GM19395 (cell line): ENCODE data around the gene COL5A3.
"Not testable (repeated sequence)": the region's sequence is repeated elsewhere in the genome, so short reads cannot be mapped to it uniquely, and the experiment has no call there.

Source experiments
- ATAC-seq: cut with Tn5 transposase; IDR thresholded peaks from one replicate; pipeline ENCODE4 v1.9.1; 2021; ENCODE audit warnings: mild to moderate bottlenecking, moderate library complexity; ENCODE audit not compliant: unreplicated experiment

The COL5A3 gene

GRCh38 chr19:10010247-10010691, at the start of gene COL5A3:
Gene COL5A3, minus strand, starts transcription at chr19:10010504. Its CDS starts 119 bp downstream, at chr19:10010385.
- no peak for ATAC-seq

DNA sequence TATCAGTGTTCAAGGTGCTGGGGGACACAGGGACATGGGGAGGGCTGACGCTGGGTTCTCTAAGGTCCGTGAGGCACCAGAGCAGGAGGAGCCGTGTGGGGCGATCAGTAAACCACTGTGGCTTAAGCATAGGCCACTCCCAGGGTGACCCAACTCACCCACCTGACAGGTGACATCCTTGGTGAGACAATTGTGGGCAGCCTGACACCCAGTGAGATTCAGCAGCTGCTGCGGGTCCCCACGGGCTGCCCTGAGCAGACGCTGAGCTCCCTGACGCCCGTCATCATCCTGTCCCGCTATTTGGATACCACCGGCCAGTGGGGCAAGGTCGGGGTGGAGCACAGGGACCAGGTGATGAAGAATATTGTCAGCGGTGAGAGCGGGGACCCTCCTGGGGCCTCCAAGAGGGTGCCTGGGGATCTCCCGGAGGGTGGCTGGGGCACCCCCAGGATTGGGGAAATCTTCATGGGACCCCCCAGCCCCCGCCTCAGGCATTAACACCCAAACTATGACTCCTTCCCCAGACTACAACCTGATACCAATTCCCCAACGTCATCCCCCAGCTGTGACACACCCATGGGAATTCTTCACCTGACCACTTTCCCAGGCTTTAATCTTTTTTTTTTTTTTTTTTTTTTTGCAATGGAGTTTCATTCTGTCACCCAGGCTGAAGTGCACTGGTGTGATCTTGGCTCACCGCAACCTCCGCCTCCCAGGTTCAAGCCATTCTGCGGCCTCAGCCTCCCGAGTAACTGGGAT, 42.5 kb upstream of the COL5A3 start:
- ATAC-seq, result no peak

GRCh38 chr19:10049626-10050025, 39.3 kb upstream of the COL5A3 start:
- no peak for ATAC-seq

DNA sequence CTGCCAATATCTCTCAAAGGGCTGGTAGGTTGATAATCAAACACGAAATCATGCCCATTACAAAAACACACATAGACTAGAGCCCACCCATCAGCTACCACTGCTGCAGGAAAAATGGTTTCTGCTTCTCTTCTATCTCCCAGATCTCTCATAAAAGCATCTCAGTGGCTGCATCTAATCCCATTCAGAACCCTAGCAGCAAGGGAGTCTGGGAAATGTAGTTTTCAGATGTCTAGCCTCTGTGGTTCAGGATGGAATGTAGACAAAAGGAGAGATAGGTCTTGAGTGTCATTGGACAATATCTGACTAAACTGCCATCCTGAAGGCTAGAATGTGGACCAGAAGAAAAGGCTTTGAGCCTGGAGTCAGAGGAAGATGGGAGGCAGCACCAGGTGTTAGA, 35.1 kb upstream of the COL5A3 start:
- ATAC-seq, result no peak

DNA sequence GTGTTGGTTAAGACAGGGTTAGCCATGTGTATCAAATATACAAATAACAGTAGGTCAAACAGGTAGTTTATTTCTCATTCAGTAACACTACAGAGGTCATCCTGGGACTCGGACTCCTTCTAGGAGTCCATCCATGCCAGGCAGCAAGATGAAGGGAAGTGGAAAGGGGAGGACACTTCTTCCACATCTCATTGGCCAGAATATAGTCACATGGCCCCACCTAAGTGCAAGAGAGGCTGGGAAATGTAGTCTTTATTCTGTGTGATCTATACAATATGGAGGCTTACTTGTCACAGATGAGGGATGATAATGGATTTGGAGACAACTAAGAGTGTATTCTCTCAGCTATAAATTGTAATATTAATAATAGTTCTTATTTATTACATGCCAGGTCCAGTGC, 34.1 kb upstream of the COL5A3 start:
- ATAC-seq, result no peak

- ATAC-seq, result no peak
Observed at GRCh38 chr19:10043286-10043927, 33.1 kb upstream of the COL5A3 start.

- ATAC-seq, result no peak
Observed at GRCh38 chr19:10037809-10038208, 27.5 kb upstream of the COL5A3 start.

DNA sequence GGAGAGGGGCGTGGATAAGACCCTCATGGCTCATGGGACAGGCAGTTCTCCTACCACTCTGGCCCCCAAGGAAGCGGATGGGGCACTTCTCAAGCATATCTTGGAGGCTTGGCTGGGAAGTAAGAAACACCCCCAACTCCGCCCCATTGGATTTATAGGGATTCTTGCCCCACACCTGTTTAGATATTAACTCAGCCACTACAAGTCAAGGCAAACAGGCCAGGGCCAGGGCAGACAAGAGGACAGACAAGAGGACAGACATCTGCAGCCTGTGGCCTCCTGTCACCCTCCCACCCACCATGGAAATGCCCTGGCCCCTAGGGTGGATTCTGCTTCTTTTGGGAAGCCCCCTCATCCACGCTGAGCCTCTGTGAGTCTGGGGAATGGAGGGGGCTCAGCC, 27.1 kb upstream of the COL5A3 start:
- ATAC-seq, result no peak

GRCh38 chr19:10036601-10037071, 26.3 kb upstream of the COL5A3 start:
- ATAC-seq, result no peak

DNA sequence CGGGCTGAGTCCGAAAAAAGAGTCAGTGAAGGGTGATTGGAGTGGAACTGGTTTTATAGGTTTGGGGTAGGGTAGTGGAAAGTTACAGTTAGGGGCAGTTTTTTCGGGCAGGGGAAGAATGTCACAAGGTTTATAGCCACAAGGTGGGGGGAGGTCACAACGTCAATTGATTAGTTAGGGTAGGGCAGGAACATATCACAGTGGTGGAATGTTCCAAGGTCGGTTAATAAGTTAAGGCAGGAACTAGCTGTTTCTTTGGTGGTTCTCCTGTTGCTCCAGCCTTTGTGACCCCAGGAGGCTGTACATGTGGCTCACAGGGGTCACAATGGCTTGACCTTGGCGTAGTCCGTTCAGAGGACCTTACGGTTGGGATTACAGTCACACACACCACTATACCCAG, 23.3 kb upstream of the COL5A3 start:
- no peak for ATAC-seq

GRCh38 chr19:10027158-10027997, 17.1 kb upstream of the COL5A3 start:
- no peak for ATAC-seq

DNA sequence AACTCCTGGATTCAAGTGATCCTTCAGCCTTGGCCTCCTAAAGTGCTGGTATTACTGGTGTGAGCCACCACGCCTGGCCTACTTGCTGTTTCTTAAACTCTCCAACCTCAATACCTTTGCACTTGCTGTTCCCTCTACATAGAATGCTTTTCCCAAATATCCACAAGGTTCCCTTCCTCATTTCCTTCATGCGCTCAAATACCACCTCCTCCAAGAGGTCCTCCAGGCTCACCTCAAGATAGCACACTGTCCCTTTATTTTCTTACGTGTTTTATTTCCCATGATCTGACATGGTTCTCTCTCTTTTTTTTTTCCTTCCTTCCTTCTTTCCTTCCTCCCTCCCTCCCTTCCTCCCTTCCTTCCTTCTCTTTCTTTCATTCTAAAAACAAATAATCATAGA, 16.4 kb upstream of the COL5A3 start:
- ATAC-seq, result no peak

GRCh38 chr19:10023096-10023495, 12.8 kb upstream of the COL5A3 start:
- ATAC-seq, result not testable (repeated sequence)

DNA sequence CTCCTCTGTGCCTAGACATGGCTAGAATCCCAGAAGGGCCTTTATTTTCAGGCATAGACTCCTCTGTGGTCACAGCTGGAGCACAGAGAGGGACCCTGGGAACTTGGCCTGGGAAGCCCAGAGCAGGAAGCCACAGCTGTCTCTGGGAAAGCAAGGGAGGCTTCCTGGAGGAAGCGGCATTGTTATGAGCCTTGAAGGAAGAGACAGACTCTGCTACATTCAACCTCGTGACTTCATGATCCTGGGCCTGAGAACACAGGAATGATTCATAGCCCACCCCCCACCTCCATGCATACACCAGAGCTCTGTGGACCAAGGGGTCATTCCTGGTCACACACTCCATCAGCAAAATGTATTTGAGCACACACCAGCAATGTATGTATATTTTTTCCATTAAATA, 11.6 kb upstream of the COL5A3 start:
- no peak for ATAC-seq

DNA sequence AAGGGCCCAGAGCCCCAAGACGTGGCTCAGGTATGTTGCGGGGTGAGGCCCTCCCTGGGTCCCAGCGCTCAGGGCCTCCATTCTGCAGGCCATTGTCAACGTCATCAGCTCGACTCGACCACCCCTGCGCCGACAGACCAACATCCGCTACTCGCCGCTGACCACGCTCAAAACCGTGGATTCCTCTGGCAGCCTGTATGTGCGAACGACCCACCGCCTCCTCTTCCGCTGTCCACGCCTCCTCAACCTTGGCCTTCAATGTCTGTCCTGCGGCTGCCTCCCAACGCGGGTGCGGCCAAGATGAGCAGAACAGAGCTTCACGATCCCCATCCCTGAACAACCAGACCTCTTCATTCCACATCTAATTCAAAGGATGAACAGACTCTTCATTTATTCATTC, 11.1 kb upstream of the COL5A3 start:
- ATAC-seq, result no peak

- no peak for ATAC-seq
Observed at GRCh38 chr19:10020851-10021250, 10.5 kb upstream of the COL5A3 start.

- no peak for ATAC-seq
Observed at GRCh38 chr19:10019246-10019645, 8.9 kb upstream of the COL5A3 start.

DNA sequence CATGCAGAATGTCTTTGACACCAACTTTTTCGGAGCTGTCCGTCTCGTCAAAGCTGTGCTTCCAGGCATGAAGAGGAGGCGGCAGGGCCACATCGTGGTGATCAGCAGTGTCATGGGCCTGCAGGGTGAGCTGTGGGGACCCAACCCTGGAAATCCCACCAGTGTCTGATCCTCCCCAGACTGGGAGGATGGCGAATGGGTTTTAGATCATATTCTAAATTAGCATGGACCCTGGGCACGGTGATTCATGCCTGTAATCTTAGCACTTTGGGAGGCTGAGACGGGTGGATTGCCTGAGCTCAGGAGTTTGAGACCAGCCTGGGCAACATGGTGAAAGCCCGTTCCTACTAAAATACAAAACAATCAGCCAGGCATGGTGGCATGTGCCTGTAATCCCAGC, 8.5 kb upstream of the COL5A3 start:
- no peak for ATAC-seq

GRCh38 chr19:10018263-10018662, 8.0 kb upstream of the COL5A3 start:
- ATAC-seq, result no peak

DNA sequence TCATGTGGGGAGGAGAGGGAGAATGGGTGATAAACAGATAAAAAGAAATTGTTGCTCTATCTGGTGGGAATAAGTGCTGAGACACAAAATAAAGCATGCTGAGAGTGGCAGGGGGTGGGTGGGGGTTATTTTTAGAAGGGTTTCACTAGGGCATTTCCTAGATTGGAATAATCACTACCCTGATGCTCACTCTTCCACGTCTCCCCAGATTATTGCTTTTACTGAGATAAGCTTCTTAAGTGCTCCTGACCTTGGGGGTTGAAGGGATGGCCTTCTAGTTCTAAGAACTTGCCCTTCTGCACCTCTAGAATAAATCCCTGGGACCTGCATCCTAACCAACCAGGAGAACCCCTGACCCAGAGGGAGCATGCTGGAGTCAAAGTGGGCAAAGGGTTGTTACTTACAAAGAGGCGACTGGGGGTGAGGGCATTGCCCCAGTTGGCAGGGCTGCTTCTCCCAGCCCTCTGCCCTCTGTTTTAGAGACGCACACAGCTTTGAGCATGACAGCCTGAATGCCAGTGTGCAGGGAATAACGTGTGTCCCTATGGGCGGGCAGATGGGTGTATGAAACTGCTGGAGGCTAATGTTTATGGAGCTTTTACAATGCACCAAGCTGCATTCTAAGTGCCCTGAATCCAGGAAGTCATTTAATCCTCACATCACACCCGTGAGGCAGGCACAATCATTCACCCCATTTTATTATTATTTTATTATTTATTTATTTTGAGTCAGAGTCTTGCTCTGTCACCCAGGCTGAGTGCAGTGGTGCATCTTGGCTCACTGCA, 3.7 kb upstream of the COL5A3 start:
- no peak for ATAC-seq

GRCh38 chr19:10013316-10013715, 3.0 kb upstream of the COL5A3 start, which contains the start of gene RDH8:
Gene RDH8, plus strand, starts transcription at chr19:10013483. Its CDS starts 15 bp downstream, at chr19:10013498.
- ATAC-seq, result no peak
